ENCODE results near the gene DTX3.

DNA sequence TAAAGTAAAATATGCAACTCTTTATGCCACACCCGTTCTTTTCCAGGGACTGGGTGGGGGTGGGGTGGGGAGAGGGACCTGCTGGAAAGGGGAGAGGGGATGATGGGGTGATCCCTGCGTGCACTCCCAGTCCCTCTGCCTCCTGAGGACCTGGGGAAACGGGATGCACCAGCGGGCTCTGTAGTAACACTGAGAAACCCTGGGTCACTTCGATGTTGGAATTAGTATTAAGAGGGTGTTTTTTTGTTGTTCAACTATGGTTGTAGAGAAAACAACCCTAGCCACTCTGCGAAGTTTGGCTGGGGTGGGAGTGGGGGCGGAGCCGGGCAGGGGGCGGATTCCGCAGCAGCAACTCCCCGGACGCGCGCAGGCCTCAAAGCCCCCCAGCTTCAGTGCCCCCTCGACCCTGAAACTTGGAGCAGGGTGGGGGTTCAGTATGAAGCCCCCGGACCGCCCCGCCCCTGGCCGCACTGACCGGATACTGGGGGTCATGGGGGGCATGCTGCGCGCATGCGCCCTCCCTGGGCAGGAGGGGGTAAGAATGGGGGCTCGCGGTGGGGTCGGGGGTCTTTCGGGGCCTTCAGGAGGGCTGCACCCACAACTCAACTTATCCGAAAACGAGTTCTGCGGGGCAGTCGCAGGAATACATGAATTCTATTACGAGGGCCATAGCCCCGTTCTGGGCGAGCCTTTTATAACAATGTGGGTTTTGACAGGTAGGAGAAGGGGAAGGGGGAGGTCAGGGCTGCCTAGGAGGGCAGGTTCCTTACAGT is 5.3 kb downstream of the DTX3 start:
- TF ChIP-seq, protein P1, sequence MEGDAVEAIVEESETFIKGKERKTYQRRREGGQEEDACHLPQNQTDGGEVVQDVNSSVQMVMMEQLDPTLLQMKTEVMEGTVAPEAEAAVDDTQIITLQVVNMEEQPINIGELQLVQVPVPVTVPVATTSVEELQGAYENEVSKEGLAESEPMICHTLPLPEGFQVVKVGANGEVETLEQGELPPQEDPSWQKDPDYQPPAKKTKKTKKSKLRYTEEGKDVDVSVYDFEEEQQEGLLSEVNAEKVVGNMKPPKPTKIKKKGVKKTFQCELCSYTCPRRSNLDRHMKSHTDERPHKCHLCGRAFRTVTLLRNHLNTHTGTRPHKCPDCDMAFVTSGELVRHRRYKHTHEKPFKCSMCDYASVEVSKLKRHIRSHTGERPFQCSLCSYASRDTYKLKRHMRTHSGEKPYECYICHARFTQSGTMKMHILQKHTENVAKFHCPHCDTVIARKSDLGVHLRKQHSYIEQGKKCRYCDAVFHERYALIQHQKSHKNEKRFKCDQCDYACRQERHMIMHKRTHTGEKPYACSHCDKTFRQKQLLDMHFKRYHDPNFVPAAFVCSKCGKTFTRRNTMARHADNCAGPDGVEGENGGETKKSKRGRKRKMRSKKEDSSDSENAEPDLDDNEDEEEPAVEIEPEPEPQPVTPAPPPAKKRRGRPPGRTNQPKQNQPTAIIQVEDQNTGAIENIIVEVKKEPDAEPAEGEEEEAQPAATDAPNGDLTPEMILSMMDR (IDR thresholded peaks at IDR 0.05; ENCODE audit: low read depth, low read length, missing input control) = no peak
- no peak for TF ChIP-seq YY1 (IDR thresholded peaks at IDR 0.05)
- TF ChIP-seq GABPA (IDR thresholded peaks at IDR 0.05 in 1 of 2, conservative IDR thresholded peaks at IDR 0.05 in 1 of 2) = no peak
- TF ChIP-seq, protein P2, sequence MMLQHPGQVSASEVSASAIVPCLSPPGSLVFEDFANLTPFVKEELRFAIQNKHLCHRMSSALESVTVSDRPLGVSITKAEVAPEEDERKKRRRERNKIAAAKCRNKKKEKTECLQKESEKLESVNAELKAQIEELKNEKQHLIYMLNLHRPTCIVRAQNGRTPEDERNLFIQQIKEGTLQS (IDR thresholded peaks at IDR 0.05) = no peak
- TF ChIP-seq, protein P3, sequence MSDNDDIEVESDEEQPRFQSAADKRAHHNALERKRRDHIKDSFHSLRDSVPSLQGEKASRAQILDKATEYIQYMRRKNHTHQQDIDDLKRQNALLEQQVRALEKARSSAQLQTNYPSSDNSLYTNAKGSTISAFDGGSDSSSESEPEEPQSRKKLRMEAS (IDR thresholded peaks at IDR 0.05) = no peak
- no peak for TF ChIP-seq RAD21 (IDR thresholded peaks at IDR 0.05)
- TF ChIP-seq, protein P4, sequence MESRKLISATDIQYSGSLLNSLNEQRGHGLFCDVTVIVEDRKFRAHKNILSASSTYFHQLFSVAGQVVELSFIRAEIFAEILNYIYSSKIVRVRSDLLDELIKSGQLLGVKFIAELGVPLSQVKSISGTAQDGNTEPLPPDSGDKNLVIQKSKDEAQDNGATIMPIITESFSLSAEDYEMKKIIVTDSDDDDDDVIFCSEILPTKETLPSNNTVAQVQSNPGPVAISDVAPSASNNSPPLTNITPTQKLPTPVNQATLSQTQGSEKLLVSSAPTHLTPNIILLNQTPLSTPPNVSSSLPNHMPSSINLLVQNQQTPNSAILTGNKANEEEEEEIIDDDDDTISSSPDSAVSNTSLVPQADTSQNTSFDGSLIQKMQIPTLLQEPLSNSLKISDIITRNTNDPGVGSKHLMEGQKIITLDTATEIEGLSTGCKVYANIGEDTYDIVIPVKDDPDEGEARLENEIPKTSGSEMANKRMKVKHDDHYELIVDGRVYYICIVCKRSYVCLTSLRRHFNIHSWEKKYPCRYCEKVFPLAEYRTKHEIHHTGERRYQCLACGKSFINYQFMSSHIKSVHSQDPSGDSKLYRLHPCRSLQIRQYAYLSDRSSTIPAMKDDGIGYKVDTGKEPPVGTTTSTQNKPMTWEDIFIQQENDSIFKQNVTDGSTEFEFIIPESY (IDR thresholded peaks at IDR 0.05) = no peak
- TF ChIP-seq, protein P5, sequence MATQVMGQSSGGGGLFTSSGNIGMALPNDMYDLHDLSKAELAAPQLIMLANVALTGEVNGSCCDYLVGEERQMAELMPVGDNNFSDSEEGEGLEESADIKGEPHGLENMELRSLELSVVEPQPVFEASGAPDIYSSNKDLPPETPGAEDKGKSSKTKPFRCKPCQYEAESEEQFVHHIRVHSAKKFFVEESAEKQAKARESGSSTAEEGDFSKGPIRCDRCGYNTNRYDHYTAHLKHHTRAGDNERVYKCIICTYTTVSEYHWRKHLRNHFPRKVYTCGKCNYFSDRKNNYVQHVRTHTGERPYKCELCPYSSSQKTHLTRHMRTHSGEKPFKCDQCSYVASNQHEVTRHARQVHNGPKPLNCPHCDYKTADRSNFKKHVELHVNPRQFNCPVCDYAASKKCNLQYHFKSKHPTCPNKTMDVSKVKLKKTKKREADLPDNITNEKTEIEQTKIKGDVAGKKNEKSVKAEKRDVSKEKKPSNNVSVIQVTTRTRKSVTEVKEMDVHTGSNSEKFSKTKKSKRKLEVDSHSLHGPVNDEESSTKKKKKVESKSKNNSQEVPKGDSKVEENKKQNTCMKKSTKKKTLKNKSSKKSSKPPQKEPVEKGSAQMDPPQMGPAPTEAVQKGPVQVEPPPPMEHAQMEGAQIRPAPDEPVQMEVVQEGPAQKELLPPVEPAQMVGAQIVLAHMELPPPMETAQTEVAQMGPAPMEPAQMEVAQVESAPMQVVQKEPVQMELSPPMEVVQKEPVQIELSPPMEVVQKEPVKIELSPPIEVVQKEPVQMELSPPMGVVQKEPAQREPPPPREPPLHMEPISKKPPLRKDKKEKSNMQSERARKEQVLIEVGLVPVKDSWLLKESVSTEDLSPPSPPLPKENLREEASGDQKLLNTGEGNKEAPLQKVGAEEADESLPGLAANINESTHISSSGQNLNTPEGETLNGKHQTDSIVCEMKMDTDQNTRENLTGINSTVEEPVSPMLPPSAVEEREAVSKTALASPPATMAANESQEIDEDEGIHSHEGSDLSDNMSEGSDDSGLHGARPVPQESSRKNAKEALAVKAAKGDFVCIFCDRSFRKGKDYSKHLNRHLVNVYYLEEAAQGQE (IDR thresholded peaks at IDR 0.05) = no peak
- no peak for TF ChIP-seq TAF1 (conservative IDR thresholded peaks at IDR 0.05)
- no peak for TF ChIP-seq SP1 (IDR thresholded peaks at IDR 0.05)
